NB4 (cell line): ENCODE measurements around the gene ENO2.

Source experiments
- CTCF ChIP-seq: IDR thresholded peaks from one replicate; pipeline ENCODE4 v1.5.1; 2012; ENCODE audit warnings: low read depth, low read length
- MAX ChIP-seq: IDR thresholded peaks from 2 replicates; pipeline ENCODE4 v1.6.1; 2011; ENCODE audit warnings: low read depth, low read length
- POLR2A ChIP-seq: IDR thresholded peaks from 2 replicates; pipeline ENCODE4 v1.6.1; 2011; ENCODE audit warnings: mild to moderate bottlenecking; ENCODE audit not compliant: insufficient read length; ENCODE audit errors: extremely low read depth

- TF ChIP-seq CTCF = no peak
- no peak for TF ChIP-seq POLR2A
- TF ChIP-seq MAX = no peak
Observed at GRCh38 chr12:6934110-6934509, 19.7 kb downstream of the ENO2 start.
